ENCODE measurements around the gene KCNJ6. TPM values are rescaled to one million over a fixed set of nuclear protein-coding genes. Genes with fewer than 3 reads are reported as not detected.

Gene KCNJ6
- total and polyA plus RNA-seq, 10 of the 15 experiments (the other 5 are each of a cell fraction or from before 2014, with no cell fraction given), result 0.03 to 0.07 (median 0.04) TPM; not detected in 7

DNA sequence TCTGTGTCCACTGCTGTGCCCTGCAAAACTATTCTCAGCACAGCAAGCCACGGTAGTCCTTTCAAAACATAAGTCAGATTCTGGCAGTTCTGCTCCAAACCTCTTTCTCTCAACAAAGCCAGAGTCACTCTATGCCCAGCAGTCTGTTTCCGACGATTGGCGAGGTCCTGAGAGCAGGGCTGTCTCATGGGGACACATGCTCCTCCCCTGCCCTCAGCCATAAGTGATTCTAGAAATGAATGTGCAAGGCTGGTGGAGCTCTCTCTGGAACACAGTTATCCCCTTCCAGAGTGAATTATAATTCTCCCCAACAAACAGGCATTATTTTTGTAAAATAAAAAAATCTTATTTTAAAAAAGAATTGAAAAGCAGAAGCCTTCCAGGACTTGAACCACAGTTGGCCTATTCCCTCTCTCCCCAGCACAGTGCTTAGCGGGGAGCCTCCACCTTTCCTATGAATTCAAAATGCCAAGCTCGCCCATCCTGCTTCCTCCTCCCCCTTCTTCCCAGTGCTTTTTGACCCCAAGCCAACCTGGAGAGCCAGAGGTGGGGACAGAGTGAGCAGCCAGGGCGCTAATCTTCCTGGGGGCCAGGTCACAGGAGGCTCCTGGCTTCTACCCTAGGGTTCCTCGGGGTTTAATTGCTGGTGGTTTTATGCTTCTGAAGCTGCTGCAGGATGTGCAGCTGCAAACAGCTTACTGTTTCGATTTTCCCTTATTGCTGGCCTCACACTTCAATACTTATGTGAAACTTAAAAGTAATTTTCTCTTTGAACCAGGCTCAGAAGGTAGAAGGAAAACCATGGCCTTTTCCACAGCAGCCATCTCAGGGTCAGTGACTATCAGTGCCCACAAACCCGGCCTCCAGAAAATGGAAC lies 41.1 kb downstream of the KCNJ6 start:
- SMC1A ChIA-PET (ENCODE audit: uncharacterized antibody, unreplicated experiment), result interaction anchor here (0.6 kb wide), 1 partner anchor 1642 kb away, joined by 3 read pairs; no protein-coding TSS in a partner anchor
- H3K9me3 ChIP-seq (replicated peaks; ENCODE audit: control insufficient read depth, insufficient read depth, low read length), result no peaks in the 10 kb centered on the region
- H3K27ac ChIP-seq (ENCODE audit: control insufficient read depth, insufficient read depth), result no peak overlapping the region
- in situ Hi-C loops (cut with MboI), result no loop called here
- WGBS (ENCODE audit: insufficient coverage, insufficient replicate concordance, low lambda C conversion rate, missing lambda C conversion rate), result 11% methylated on average over 10 of the region's 10 CpGs
- no peaks in the 10 kb centered on the region for H3K79me2 ChIP-seq (ENCODE audit: control insufficient read depth, insufficient read depth, low read length)
- H3K4me2 ChIP-seq (ENCODE audit: control insufficient read depth, insufficient read depth), result no peak overlapping the region
- TF ChIP-seq EGR1 (IDR thresholded peaks at IDR 0.05; ENCODE audit: borderline replicate concordance in 1 of 2, low read depth in 2 of 2, low read length in 2 of 2), result no peak
- TF ChIP-seq ZSCAN29 (IDR thresholded peaks at IDR 0.05), result no peak
- TF ChIP-seq MYC (IDR thresholded peaks at IDR 0.05; ENCODE audit: insufficient read depth, insufficient read length, insufficient replicate concordance, low read length, severe bottlenecking), result no peak
- no peak for TF ChIP-seq ZNF274 (IDR thresholded peaks at IDR 0.05; ENCODE audit: insufficient read depth, insufficient read length)
- no peak for TF ChIP-seq CEBPB (IDR thresholded peaks at IDR 0.05; ENCODE audit: borderline replicate concordance in 1 of 2, low read depth in 2 of 2, low read length in 2 of 2)
- TF ChIP-seq ZNF217 (IDR thresholded peaks at IDR 0.05), result no peak
- TF ChIP-seq ZBED1 (IDR thresholded peaks at IDR 0.05; ENCODE audit: borderline replicate concordance), result no peak
- TF ChIP-seq PBX3 (IDR thresholded peaks at IDR 0.05; ENCODE audit: insufficient replicate concordance, low read depth, low read length), result no peak
- TF ChIP-seq RELB (IDR thresholded peaks at IDR 0.05; ENCODE audit: low read depth), result no peak
- TF ChIP-seq TAF1 (IDR thresholded peaks at IDR 0.05; ENCODE audit: borderline replicate concordance, low read depth, low read length), result no peak
- TF ChIP-seq SIX5 (IDR thresholded peaks at IDR 0.05; ENCODE audit: low read depth, low read length, severe bottlenecking), result no peak
- no peak for TF ChIP-seq CREM (IDR thresholded peaks at IDR 0.05; ENCODE audit: low read depth)
- TF ChIP-seq, protein P1, sequence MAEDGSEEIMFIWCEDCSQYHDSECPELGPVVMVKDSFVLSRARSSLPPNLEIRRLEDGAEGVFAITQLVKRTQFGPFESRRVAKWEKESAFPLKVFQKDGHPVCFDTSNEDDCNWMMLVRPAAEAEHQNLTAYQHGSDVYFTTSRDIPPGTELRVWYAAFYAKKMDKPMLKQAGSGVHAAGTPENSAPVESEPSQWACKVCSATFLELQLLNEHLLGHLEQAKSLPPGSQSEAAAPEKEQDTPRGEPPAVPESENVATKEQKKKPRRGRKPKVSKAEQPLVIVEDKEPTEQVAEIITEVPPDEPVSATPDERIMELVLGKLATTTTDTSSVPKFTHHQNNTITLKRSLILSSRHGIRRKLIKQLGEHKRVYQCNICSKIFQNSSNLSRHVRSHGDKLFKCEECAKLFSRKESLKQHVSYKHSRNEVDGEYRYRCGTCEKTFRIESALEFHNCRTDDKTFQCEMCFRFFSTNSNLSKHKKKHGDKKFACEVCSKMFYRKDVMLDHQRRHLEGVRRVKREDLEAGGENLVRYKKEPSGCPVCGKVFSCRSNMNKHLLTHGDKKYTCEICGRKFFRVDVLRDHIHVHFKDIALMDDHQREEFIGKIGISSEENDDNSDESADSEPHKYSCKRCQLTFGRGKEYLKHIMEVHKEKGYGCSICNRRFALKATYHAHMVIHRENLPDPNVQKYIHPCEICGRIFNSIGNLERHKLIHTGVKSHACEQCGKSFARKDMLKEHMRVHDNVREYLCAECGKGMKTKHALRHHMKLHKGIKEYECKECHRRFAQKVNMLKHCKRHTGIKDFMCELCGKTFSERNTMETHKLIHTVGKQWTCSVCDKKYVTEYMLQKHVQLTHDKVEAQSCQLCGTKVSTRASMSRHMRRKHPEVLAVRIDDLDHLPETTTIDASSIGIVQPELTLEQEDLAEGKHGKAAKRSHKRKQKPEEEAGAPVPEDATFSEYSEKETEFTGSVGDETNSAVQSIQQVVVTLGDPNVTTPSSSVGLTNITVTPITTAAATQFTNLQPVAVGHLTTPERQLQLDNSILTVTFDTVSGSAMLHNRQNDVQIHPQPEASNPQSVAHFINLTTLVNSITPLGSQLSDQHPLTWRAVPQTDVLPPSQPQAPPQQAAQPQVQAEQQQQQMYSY (CRISPR knock-in tag; IDR thresholded peaks at IDR 0.05), result no peak
- no peak for TF ChIP-seq PAX8 (IDR thresholded peaks at IDR 0.05)
- TF ChIP-seq RUNX3 (IDR thresholded peaks at IDR 0.05; ENCODE audit: low read length), result no peak
- POLR2A ChIA-PET, result no interaction called here
- H3K9ac ChIP-seq (ENCODE audit: control insufficient read depth, insufficient read depth, low read length), result no peak overlapping the region
- FAIRE-seq, result no peak
- H3K36me3 ChIP-seq (ENCODE audit: control insufficient read depth in 2 of 2, insufficient read depth in 2 of 2, low read length in 1 of 2), result no peaks in the 10 kb centered on the region
- DNase-seq (ENCODE audit: low read depth, low spot score), result no peak
- no TSS peak for BruUV-seq (replicated peaks)
- RAD21 ChIA-PET (ENCODE audit: unreplicated experiment), result no interaction called here
- ATAC-seq, result no peak
- intact Hi-C loops (cut with micrococcal nuclease; ENCODE audit: unreplicated experiment), result no loop called here
- H2AFZ ChIP-seq (ENCODE audit: control insufficient read depth, low read depth, low read length), result no peak overlapping the region
- no peaks in the 10 kb centered on the region for H4K20me1 ChIP-seq (ENCODE audit: control insufficient read depth, insufficient read depth)
- H3K4me1 ChIP-seq (ENCODE audit: control insufficient read depth, insufficient read depth, low read length), result no peaks in the 10 kb centered on the region
- no peaks in the 10 kb centered on the region for H3K27me3 ChIP-seq (replicated peaks in 1 of 2; ENCODE audit: control insufficient read depth in 2 of 2, insufficient read depth in 2 of 2, low read length in 1 of 2)
- CTCF ChIA-PET, result interaction anchor here (1.1 kb wide), 1 partner anchor 16 kb away, joined by 3 read pairs; no protein-coding TSS in a partner anchor
- no peak overlapping the region for H3K4me3 ChIP-seq

Data from GM12878 (cell line).